GM03348 (cell line): ENCODE results near the gene AP1M2.
"Not testable (repeated sequence)": the region's sequence is repeated elsewhere in the genome, so short reads cannot be mapped to it uniquely, and the experiment has no call there.

Source experiments
- DNase-seq: peaks from one replicate; pipeline ENCODE4 v3.0.0; 2012; ENCODE audit warnings: low spot score

AP1M2 gene

GRCh38 chr19:10601999-10602329 is 14.9 kb upstream of the AP1M2 start:
- no peak for DNase-seq

DNA sequence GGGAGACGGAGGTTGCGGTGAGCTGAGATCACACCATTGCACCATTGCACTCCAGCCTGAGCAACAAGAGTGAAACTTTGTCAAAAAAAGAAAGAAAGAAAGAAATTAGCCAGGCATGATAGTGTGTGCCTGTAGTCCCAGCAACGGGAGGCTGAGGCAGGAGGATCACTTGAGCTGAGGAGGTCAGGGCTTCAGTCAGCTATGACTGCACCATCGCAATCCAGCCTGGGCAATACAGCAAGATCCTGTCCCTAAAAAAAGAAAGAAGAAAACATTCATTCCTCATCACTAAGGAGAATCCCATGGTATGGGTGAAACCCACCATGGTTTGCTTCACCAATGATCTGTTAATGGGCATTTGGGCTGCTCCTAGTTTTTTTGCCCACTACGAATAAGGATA is 13.0 kb upstream of the AP1M2 start:
- DNase-seq, result no peak

GRCh38 chr19:10593820-10594637 is 6.9 kb upstream of the AP1M2 start:
- DNase-seq, result peak; percentile 43

DNA sequence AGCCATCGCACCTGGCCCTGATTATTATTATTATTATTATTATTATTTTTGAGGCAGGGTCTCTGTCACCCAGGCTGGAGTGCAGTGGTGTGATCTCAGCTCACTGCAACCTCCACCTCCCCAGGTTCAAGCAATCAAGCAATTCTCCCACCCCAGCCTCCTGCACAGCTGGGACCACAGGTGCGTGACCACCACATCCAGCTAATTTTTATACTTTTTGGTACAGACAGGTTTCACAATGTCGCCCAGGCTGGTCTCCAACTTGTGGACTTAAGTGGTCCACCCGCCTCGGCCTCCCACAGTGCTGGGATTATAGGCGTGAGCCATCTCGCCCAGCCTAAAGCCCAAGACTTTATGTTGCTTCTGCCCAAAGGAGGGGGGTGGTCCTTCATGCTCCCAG is 6.0 kb upstream of the AP1M2 start:
- no peak for DNase-seq

DNA sequence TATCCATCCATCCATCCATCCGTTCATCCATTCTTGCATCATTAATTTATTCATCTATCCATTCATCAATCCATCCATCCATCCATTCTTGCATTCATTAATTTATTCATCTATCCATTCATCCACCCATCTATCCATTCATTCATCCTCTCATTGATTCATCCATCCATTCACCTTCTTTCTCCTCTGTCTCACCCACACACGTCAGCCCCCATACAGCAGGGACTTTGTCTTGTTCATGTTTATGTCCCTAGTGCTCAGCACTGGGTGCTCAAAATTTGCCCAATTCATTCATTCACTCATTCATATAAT is 683 bp upstream of the AP1M2 start:
- DNase-seq, result no peak

DNA sequence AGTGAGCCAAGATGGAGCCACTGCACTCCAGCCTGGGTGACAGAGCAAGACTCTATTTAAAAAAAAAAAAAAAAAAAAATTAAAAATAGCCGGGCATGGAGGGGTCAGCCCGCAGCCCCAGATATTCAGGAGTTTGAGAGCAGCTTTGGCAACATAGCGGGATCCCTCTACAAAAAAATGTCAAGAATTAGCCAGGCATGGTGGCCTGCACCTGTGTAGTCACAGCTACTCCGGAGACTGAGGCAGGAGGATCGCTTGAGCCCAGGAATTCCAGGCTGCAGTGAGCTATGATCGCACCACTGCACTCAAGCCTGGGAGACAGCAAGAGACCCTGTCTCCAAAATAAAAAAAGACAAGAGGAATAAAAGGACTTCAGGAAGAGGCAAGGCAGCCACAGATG is 716 bp downstream of the AP1M2 start:
- no peak for DNase-seq

DNA sequence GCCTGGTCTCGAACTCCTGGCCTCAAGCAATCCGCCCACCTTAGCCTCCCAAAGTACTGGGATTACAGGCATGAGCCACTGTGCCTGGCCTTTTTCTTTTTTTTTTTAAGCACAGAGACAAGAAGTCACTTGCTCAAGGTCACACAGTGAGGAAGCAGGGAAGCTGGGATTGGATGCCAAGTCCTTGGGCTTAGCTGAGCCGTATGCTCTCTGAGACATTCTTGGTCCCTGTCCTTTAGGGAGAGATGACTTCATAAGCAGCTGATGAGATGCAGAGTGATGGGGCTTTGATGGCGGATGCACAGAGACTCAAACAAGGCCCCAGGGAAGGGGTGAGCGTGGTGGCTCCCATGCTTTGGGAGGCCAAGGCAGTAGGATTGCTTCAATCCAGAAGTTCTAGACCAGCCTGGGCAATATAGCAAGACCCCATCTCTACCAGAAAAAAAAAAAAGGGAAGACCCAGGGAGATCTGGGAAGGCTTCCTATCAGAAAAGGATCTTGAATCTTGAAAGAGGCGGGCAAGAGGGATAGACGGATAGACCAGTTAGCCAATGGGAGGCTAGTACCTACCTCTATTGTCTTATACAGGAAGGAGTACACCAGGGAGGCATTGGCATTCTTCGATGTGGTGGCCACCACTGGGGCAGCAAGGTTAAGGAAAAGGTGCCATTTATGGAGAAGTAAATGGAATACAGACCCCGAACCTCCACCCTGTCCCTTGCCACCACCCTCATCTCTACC is 3.9 kb downstream of the AP1M2 start:
- no peak for DNase-seq

DNA sequence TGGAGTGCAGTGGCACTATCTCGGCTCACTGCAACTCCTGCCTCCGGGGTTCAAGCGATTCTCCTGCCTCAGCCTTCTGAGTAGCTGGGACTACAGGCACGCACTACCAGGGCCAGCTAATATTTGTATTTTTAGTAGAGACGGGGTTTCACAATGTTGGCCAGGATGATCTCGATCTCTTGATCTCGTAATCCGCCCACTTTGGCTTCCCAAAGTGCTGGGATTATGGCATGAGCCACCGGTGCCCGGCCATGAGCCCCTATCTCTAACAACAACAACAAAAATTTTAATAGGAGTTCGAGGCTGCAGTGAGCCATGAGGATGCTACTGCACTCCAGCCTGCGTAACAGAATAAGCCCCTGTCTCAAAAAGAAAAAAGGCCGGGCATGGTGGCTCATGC is 5.0 kb downstream of the AP1M2 start:
- no peak for DNase-seq

GRCh38 chr19:10580979-10581631 is 6.0 kb downstream of the AP1M2 start:
- peak; percentile 87 for DNase-seq

DNA sequence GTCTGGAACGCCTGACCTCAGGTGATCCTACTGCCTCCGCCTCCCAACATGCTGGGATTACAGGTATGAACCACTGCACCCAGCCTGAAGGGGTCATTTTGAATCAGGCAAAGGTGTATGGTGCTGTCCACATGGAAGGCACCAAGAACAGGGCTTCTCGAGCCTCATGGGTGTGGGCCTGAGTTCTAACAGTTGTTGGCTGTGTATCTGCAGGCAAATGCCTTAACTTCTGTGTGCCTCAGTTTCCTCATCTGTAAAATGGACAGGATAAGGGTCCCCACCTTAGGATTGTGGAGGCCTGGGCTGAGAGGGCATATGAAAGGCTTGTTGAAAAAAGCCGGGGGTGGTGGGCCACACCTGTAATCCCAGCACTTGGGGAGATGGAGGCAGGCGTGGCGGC is 9.2 kb downstream of the AP1M2 start:
- DNase-seq, result no peak

GRCh38 chr19:10575011-10575716 is 11.9 kb downstream of the AP1M2 start:
- DNase-seq, result no peak

DNA sequence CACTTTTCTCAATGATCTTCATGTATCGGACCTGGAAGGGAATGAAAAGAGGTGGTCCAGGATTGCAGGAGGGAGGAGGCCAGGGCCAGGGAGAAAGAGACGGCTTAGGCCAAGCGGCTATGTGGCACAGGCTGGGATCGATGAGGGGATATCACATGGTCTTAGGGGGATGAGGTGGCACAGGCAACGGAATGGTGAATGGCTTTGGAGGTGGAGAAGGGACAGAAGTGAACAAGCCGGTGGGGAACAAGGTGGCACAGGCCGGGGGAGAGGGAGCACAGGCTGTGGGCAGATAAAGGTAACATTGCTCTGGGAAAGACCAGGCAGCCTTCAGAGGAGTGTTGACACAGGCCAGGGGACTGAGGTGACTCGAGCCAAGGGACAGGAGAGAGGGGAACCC is 12.7 kb downstream of the AP1M2 start:
- no peak for DNase-seq

- DNase-seq, result not testable (repeated sequence)
Observed at GRCh38 chr19:10573793-10574192, 13.3 kb downstream of the AP1M2 start.

DNA sequence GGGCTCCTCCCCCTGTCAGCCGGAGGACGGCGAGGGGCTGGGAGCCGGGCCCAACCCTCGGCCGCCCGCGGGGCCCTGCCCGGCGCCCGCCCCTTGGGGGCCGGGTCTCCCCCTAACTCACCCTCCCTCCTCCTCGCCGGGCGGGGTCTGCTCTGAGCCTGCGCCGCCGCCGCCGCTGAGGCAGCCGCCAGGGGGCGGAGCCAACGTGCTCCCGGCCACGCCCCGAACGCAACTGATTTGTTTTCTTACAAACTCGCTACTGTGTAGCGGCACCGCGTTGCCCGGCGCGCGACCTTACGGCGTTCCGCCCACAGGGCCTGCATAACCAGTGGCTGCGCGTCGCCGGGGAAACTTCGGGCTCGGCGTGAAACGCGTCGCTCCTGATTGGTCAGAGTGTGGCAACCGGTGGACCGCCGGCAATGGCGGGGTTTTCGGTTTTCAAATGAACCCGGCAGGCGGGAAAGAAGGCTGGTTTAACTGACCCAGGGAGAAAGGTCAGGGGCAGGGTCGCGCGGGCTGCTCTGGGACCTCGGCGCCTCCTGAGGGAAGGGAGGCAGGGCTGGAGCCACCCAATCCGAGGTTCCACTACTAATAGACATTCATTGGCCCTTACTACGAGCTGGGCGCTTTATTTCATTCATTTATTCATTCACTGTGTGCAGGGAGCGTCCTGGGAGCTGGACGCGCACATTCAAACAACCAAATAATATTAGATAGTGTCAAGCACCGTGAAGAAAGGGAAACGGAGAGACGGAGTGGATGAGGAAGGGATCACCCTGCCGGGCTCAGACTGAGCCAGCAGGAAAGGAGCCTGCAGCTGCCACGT is 18.1 kb downstream of the AP1M2 start, which contains the start of gene CDKN2D:
TSS of gene CDKN2D (minus strand) at position 154 of the 826 bp plus-strand sequence. CDS start 326 bp downstream, outside the sequence.
- DNase-seq, result peak; percentile 98

GRCh38 chr19:10568062-10568825 is 18.9 kb downstream of the AP1M2 start:
- DNase-seq, result no peak

DNA sequence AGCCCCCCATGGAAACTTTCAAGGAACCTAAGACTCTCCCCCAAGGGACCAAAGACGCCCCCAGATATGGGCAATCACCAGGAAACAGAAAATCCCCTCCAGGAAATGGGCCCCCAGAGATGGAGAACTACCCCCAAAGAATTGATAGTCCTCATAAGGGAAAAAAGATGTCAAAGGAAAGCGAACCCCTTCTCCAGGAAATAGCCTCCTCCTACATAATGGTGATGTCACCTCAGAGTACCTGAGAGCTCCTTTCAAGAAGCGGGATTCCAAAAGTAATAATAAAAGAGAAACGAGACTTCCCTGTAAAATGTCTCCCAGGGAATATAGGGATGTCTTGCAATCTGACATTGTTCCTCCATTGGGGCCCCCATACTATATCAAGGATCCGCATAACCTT is 19.5 kb downstream of the AP1M2 start:
- no peak for DNase-seq

DNA sequence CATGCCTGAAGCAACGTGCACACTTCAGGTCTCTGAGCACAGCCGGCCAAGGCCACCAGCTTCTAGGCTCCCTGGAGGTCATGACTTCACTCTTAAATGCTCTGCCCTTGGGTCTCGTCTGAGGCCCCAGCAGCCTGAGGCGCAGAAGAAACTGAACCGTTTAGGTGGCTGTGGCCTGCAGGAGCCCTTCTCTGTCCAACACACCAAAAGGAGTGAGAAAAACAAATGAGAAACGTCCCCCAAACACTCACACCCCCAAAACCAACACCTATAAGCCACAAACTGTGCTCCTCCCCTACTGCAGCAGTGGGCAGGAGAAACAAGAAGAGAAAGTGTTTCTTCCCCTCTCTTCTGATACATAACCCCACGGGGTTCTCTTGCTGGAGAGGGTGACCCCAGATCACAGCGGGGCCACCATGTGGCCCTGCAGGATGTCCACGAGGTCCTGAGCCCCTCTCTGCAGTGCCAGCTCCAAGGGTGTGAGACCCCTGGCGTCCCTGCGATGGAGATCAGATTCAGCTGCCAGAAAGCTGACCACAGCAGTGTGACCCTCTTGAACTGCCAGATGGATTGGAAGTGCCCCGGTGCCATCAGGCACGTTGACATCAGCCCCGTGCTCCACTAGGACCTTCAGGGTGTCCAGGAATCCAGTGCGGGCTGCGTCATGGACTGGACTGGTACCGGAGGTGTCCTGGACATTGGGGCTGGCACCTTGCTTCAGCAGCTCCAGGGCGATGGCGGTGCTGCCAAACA is 20.3 kb downstream of the AP1M2 start:
- DNase-seq, result no peak

DNA sequence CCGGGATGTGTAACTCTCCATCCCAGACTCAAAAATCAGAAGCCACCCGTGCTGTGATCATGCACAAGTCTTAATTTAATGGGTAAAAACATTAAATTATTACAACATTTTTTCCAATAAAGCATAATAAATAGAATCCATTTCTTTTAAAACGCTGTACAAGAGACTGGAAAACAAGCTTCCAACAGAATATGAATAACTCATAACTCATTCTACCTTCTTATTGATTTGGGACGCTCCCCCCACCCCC is 20.8 kb downstream of the AP1M2 start:
- no peak for DNase-seq

DNA sequence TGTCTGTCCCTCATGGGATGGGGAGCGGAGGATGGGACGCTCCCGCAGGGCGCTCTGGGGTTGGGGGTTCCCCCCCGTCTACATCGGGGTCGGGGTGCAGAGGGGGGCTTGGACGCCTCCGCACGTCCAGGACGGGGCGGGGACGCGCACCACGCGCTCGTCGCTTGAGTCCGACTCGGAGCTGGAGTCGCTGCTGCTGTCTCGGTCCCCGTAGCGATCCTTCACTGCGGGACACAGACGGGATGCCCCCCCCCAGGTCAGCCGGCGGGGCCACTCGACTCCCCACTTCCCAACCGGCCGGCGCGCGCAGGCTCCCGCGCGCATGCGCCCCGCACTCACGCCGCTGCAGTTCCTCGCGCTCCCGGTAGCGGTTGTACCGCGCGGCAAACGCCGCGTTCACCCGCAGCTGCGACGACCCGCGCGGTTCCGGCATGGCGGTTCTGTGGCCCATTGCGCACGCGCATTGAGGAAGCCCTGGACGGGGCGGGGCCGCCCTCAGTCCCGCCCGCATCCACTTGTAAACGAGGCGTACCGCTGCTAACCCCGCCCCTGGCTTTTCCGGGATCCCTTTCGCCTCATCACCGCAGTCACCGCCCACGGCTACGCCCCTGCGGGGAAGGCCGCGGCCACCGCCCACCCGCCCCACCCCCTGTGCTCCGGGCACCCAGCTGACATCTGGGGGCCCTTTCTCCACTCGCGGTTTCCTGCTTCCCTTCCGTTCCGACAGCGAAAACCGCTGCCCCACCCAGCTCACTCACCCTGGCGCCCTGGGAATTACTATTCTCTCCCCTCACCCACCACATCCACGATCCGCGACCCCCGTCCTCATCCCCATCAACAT is 21.3 kb downstream of the AP1M2 start, which contains the start of gene KRI1:
TSS of gene KRI1 (minus strand) at position 444 of the 841 bp plus-strand sequence. CDS start at position 433, 11 bp downstream.
- DNase-seq, result peak; percentile 99
